ENCODE measurements around the gene PLK5. TPM values are rescaled to one million over a fixed set of nuclear protein-coding genes. Genes with fewer than 3 reads are reported as not detected.
A peak's percentile ranks its signal among the peaks of the same experiment; 100 is the strongest.

The PLK5 gene
- total and polyA plus RNA-seq, 7 donors = 0.32 to 0.36 TPM; not detected in 5

- Histone ChIP-seq H3K4me3 (no peak overlapping the region), H3K27ac (no peak overlapping the region), H3K36me3 (no peaks in the 10 kb centered on the region), H3K4me1 (peaks cover 0 to 12% (median 7%) of the 10 kb centered on the region in 4 donors), H3K9me3 (no peaks in the 10 kb centered on the region), H3K27me3 (no peaks in the 10 kb centered on the region)
- intact Hi-C loops (cut with DNase I) = no loop called here
- WGBS, 2 donors = 94 to 95% methylated on average over 77 of the region's 77 CpGs
- no peak for TF ChIP-seq POLR2A (IDR thresholded peaks at IDR 0.05)
- TF ChIP-seq EP300 (IDR thresholded peaks at IDR 0.05) = no peak
- TF ChIP-seq CTCF (IDR thresholded peaks at IDR 0.05) = no peak
- TF ChIP-seq POLR2AphosphoS5 (IDR thresholded peaks at IDR 0.05) = no peak
- DNase-seq = no peak
These were observed 40.5 kb upstream of the PLK5 start for GRCh38 chr19:1483131-1483978.

- Histone ChIP-seq H3K27ac (no peak overlapping the region), H3K4me3 (no peak overlapping the region), H3K9me3 (no peaks in the 10 kb centered on the region), H3K36me3 (no peaks in the 10 kb centered on the region), H3K27me3 (no peaks in the 10 kb centered on the region), H3K4me1 (peaks cover 0 to 7% (median 3%) of the 10 kb centered on the region in 4 donors)
- TF ChIP-seq POLR2A (IDR thresholded peaks at IDR 0.05) = no peak
- TF ChIP-seq POLR2AphosphoS5 (IDR thresholded peaks at IDR 0.05) = no peak
- no peak for TF ChIP-seq EP300 (IDR thresholded peaks at IDR 0.05)
- TF ChIP-seq CTCF (IDR thresholded peaks at IDR 0.05) = no peak
- intact Hi-C loops (cut with DNase I) = no loop called here
- WGBS, 2 donors = 94 to 96% methylated on average over 23 of the region's 23 CpGs
- DNase-seq = peak; percentile 63
These were observed 39.9 kb upstream of the PLK5 start for GRCh38 chr19:1483979-1484428.

GRCh38 chr19:1486720-1487575 lies 36.9 kb upstream of the PLK5 start:
- no peak overlapping the region for H3K4me3 ChIP-seq
- H3K27ac ChIP-seq = no peak overlapping the region
- H3K27me3 ChIP-seq = peaks cover 3 to 9% (median 6%) of the 10 kb centered on the region in 3 donors
- TF ChIP-seq POLR2A (IDR thresholded peaks at IDR 0.05) = no peak
- peaks cover 0 to 21% (median 15%) of the 10 kb centered on the region in 4 donors for H3K4me1 ChIP-seq
- no peaks in the 10 kb centered on the region for H3K36me3 ChIP-seq
- H3K9me3 ChIP-seq = no peaks in the 10 kb centered on the region
- WGBS, 2 donors = 95 to 96% methylated on average over 56 of the region's 56 CpGs
- intact Hi-C loops (cut with DNase I) = no loop called here
- DNase-seq = no peak

GRCh38 chr19:1487576-1488281 lies 36.1 kb upstream of the PLK5 start:
- WGBS, 2 donors = 90 to 92% methylated on average over 40 of the region's 40 CpGs
- DNase-seq = no peak
- H3K27me3 ChIP-seq = peaks cover 6 to 17% (median 9%) of the 10 kb centered on the region in 3 donors
- no peaks in the 10 kb centered on the region for H3K9me3 ChIP-seq
- intact Hi-C loops (cut with DNase I) = no loop called here
- H3K27ac ChIP-seq = no peak overlapping the region
- no peak for TF ChIP-seq POLR2AphosphoS5 (IDR thresholded peaks at IDR 0.05)
- no peak for TF ChIP-seq EP300 (IDR thresholded peaks at IDR 0.05)
- TF ChIP-seq CTCF (IDR thresholded peaks at IDR 0.05) = no peak
- no peak for TF ChIP-seq POLR2A (IDR thresholded peaks at IDR 0.05)
- H3K4me1 ChIP-seq = peaks cover 0 to 21% (median 15%) of the 10 kb centered on the region in 4 donors
- no peak overlapping the region for H3K4me3 ChIP-seq
- no peaks in the 10 kb centered on the region for H3K36me3 ChIP-seq
